ENCODE data around the gene RUSC2. TPM values are rescaled to one million over a fixed set of nuclear protein-coding genes. Genes with fewer than 3 reads are reported as not detected.

Gene RUSC2
- total and polyA plus RNA-seq, 2 of the 13 experiments (the other 11 are each of a cell fraction or from before 2014, with no cell fraction given): 2.8 to 3.3 TPM

DNA sequence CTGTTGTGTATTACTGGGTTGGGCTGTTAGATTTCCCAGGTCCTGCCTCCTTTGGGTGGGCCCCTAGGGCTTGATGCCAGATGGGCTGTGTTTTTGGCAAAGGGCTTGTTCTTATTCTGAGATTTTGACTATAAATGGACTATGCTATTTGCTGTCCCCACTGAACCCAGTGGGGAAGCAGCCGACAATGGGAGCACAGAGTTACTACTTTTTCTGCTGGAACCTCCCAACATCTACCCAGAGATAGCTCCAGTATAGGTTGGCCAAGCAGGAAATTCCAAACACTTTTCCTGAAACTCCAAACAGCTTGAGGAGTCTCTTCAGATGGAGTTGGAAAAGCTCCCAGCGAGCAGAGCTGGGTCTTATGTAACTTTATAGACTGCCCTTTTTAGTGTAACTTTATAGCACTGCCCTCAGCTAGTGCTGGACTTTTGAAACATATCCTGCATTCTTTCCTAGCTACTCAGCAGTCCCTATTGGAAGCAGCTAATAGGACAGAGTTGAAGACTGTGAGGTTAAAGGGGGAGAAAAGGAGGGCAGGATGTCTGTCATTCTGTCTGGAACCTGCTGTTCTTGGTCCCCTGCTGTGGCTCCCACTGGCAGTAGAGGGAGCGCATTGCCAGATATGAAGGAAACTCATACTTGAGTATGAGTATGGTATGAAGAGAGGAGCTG, 21.0 kb downstream of the RUSC2 start (continued):
- peak in 1 of 2 experiments; percentile 44; a peak in 1 of 4 replicates for TF ChIP-seq EP300 (IDR thresholded peaks at IDR 0.05; ENCODE audit: low read depth in 2 of 2, low read length in 2 of 2)
- no peak for TF ChIP-seq EP300 (CRISPR knock-in tag; IDR thresholded peaks at IDR 0.05; ENCODE audit: borderline replicate concordance)
- TF ChIP-seq ZNF550 (CRISPR knock-in tag; IDR thresholded peaks at IDR 0.05; ENCODE audit: borderline replicate concordance): no peak
- TF ChIP-seq ZNF556 (CRISPR knock-in tag; IDR thresholded peaks at IDR 0.05; ENCODE audit: borderline replicate concordance): no peak
- no peak for TF ChIP-seq MBNL3 (CRISPR knock-in tag; conservative IDR thresholded peaks at IDR 0.05)
- TF ChIP-seq RXRB (CRISPR knock-in tag; IDR thresholded peaks at IDR 0.05; ENCODE audit: borderline replicate concordance): peak; percentile 81
- no peak for TF ChIP-seq HMG20B (CRISPR knock-in tag; conservative IDR thresholded peaks at IDR 0.05)
- TF ChIP-seq ZMYM3 (CRISPR knock-in tag; IDR thresholded peaks at IDR 0.05): no peak
- TF ChIP-seq FLYWCH1 (CRISPR knock-in tag; IDR thresholded peaks at IDR 0.05): no peak
- no peak for TF ChIP-seq POGZ (CRISPR knock-in tag; IDR thresholded peaks at IDR 0.05)
- TF ChIP-seq ZFP36 (IDR thresholded peaks at IDR 0.05; ENCODE audit: borderline replicate concordance, low read depth, low read length, partially characterized antibody): no peak
- no peak for TF ChIP-seq HOXA5 (CRISPR knock-in tag; IDR thresholded peaks at IDR 0.05)
- TF ChIP-seq HNF4A (CRISPR knock-in tag; IDR thresholded peaks at IDR 0.05): peak; percentile 43; the same call in 1 of the 2 replicates
- no peak for TF ChIP-seq ZNF30 (CRISPR knock-in tag; IDR thresholded peaks at IDR 0.05)
- no peak for TF ChIP-seq NR2C2 (CRISPR knock-in tag; IDR thresholded peaks at IDR 0.05; ENCODE audit: borderline replicate concordance)
- no peak for TF ChIP-seq ZNF768 (CRISPR knock-in tag; IDR thresholded peaks at IDR 0.05)
- TF ChIP-seq ZMAT3 (CRISPR knock-in tag; conservative IDR thresholded peaks at IDR 0.05): no peak
- TF ChIP-seq ZNF431 (CRISPR knock-in tag; IDR thresholded peaks at IDR 0.05; ENCODE audit: borderline replicate concordance, low read depth): no peak
- TF ChIP-seq ZNF12 (CRISPR knock-in tag; IDR thresholded peaks at IDR 0.05): peak; percentile 14; the same call in 1 of the 2 replicates
- TF ChIP-seq, protein P1, sequence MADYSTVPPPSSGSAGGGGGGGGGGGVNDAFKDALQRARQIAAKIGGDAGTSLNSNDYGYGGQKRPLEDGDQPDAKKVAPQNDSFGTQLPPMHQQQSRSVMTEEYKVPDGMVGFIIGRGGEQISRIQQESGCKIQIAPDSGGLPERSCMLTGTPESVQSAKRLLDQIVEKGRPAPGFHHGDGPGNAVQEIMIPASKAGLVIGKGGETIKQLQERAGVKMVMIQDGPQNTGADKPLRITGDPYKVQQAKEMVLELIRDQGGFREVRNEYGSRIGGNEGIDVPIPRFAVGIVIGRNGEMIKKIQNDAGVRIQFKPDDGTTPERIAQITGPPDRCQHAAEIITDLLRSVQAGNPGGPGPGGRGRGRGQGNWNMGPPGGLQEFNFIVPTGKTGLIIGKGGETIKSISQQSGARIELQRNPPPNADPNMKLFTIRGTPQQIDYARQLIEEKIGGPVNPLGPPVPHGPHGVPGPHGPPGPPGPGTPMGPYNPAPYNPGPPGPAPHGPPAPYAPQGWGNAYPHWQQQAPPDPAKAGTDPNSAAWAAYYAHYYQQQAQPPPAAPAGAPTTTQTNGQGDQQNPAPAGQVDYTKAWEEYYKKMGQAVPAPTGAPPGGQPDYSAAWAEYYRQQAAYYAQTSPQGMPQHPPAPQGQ (CRISPR knock-in tag; IDR thresholded peaks at IDR 0.05; ENCODE audit: borderline replicate concordance): no peak
- no peak for TF ChIP-seq NR2F6 (IDR thresholded peaks at IDR 0.05)
- peak; percentile 39; the same call in 1 of the 2 replicates for TF ChIP-seq NR2F6 (CRISPR knock-in tag; IDR thresholded peaks at IDR 0.05)
- no peak for TF ChIP-seq HES4 (CRISPR knock-in tag; IDR thresholded peaks at IDR 0.05; ENCODE audit: borderline replicate concordance)
- TF ChIP-seq LCORL (IDR thresholded peaks at IDR 0.05): no peak
- TF ChIP-seq LCORL (CRISPR knock-in tag; IDR thresholded peaks at IDR 0.05): peak; percentile 67; the same call in 1 of the 2 replicates
- no peak for TF ChIP-seq ARHGAP35 (CRISPR knock-in tag; IDR thresholded peaks at IDR 0.05; ENCODE audit: borderline replicate concordance)
- TF ChIP-seq, protein P2, sequence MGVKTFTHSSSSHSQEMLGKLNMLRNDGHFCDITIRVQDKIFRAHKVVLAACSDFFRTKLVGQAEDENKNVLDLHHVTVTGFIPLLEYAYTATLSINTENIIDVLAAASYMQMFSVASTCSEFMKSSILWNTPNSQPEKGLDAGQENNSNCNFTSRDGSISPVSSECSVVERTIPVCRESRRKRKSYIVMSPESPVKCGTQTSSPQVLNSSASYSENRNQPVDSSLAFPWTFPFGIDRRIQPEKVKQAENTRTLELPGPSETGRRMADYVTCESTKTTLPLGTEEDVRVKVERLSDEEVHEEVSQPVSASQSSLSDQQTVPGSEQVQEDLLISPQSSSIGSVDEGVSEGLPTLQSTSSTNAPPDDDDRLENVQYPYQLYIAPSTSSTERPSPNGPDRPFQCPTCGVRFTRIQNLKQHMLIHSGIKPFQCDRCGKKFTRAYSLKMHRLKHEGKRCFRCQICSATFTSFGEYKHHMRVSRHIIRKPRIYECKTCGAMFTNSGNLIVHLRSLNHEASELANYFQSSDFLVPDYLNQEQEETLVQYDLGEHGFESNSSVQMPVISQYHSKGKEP (CRISPR knock-in tag; IDR thresholded peaks at IDR 0.05): no peak
- TF ChIP-seq ZNF296 (CRISPR knock-in tag; conservative IDR thresholded peaks at IDR 0.05): no peak
- TF ChIP-seq HDAC1 (CRISPR knock-in tag; IDR thresholded peaks at IDR 0.05): peak; percentile 16; the same call in 1 of the 2 replicates
- TF ChIP-seq MXI1 (IDR thresholded peaks at IDR 0.05; ENCODE audit: borderline replicate concordance, low read depth, low read length): 0 out of 3 replicates have a peak, but pooled peaks have one; percentile 20
